ENCODE measurements around the gene NPIPA3.
"Not testable (repeated sequence)": the region's sequence is repeated elsewhere in the genome, so short reads cannot be mapped to it uniquely, and the experiment has no call there.

- not testable (repeated sequence) for TF ChIP-seq CTCF (IDR thresholded peaks at IDR 0.05; ENCODE audit: low read depth, low read length); POLR2A (IDR thresholded peaks at IDR 0.05; ENCODE audit: extremely low read depth, insufficient read length)
Observed at GRCh38 chr16:14773654-14774053, 70.4 kb downstream of the NPIPA3 start.

Data from NB4 (cell line).